GM12875 (cell line): ENCODE data around the gene CDKN1A.

Experiments used
- H3K4me3 ChIP-seq: one replicate; pipeline ENCODE4 v1.5.1; 2011; ENCODE audit warnings: low read depth, low read length, control low read depth
- TF ChIP-seq, protein P1 (sequence below): IDR thresholded peaks from 2 replicates; pipeline ENCODE4 v1.5.1; 2011; ENCODE audit warnings: low read depth, mild to moderate bottlenecking, control low read depth, inconsistent platforms, low read length, moderate library complexity, borderline replicate concordance; ENCODE audit not compliant: insufficient read depth

Gene CDKN1A

DNA sequence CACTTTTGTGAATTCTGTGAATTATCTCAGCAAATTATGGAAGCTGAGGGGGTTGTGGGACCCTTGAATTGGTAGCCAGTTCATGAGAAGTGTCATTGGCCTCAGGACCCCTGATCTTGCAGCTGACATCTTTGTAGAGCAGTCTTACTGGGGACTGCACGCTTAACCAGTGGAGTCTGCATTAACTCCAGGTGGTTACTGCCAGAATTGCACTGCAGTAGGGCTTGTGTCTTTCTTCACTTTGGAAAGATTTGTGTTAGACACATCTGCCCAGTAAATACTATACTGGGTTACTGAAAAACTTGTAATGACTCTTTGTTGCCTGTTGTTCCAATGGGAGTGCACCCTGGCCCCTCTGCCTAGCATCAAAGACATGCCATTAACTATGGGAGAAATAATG is 21.2 kb upstream of the CDKN1A start:
- TF ChIP-seq, protein P1, sequence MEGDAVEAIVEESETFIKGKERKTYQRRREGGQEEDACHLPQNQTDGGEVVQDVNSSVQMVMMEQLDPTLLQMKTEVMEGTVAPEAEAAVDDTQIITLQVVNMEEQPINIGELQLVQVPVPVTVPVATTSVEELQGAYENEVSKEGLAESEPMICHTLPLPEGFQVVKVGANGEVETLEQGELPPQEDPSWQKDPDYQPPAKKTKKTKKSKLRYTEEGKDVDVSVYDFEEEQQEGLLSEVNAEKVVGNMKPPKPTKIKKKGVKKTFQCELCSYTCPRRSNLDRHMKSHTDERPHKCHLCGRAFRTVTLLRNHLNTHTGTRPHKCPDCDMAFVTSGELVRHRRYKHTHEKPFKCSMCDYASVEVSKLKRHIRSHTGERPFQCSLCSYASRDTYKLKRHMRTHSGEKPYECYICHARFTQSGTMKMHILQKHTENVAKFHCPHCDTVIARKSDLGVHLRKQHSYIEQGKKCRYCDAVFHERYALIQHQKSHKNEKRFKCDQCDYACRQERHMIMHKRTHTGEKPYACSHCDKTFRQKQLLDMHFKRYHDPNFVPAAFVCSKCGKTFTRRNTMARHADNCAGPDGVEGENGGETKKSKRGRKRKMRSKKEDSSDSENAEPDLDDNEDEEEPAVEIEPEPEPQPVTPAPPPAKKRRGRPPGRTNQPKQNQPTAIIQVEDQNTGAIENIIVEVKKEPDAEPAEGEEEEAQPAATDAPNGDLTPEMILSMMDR = 0 out of 2 replicates have a peak, but pooled peaks have one; percentile 19
- no peak overlapping the region for H3K4me3 ChIP-seq

- TF ChIP-seq, protein P1 = no peak
- H3K4me3 ChIP-seq = no peak overlapping the region
These were observed 20.5 kb upstream of the CDKN1A start for GRCh38 chr6:36657942-36658544.

- TF ChIP-seq, protein P1 = no peak
- H3K4me3 ChIP-seq = no peak overlapping the region
These were observed 19.2 kb upstream of the CDKN1A start for GRCh38 chr6:36659271-36659670.

GRCh38 chr6:36660771-36661471 is 17.6 kb upstream of the CDKN1A start:
- H3K4me3 ChIP-seq = no peak overlapping the region
- TF ChIP-seq, protein P1 = no peak

GRCh38 chr6:36662380-36662779 is 16.1 kb upstream of the CDKN1A start:
- no peak overlapping the region for H3K4me3 ChIP-seq
- TF ChIP-seq, protein P1 = no peak

DNA sequence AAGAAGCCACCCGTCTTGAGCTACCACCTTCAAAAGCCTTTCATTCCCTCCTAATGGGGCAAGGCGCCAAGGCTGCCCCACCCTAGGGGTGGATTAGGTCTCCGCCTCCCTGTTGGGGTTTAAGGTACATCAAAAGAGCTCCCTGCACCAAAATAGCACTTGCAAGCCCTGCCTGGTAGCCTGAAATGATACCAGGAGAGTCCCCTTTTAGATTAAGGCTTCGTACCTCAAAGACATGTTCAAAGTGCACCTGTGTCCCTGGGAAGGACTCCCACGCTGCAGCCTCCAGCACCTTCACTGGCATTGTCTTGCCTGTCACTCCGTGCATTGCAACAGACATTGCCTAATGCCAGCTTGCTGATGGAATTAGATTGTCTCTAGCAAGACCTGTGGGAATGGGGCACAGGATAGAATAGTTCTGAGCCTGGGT is 15.7 kb upstream of the CDKN1A start:
- TF ChIP-seq, protein P1 = no peak
- H3K4me3 ChIP-seq = no peak overlapping the region
